K562 (cell line): ENCODE data around the gene OSM. TPM values are rescaled to one million over a fixed set of nuclear protein-coding genes. Genes with fewer than 3 reads are reported as not detected.

ENCODE experiments used
- CGGBP1 ChIP-seq: fragments of 250-450 bp; sonication (Bioruptor Pico); IDR thresholded peaks from 2 replicates; pipeline ENCODE4 v1.9.0; 2021; ENCODE audit warnings: mild to moderate bottlenecking
- CHD7 ChIP-seq: fragments of 200-600 bp; sonication (generic); IDR thresholded peaks from one replicate; pipeline ENCODE4 v1.6.1; 2012; ENCODE audit warnings: mild to moderate bottlenecking, low read depth, low read length, inconsistent platforms
- CREB1 ChIP-seq, 2 experiments: sonication (generic) in 1 of 2; formaldehyde crosslinking in 1 of 2; IDR thresholded peaks; 2 replicates each; pipeline versions ENCODE4 v1.6.1 to v1.8.0; 2012 to 2022; ENCODE audit warnings: inconsistent platforms in 1 of 2, mild to moderate bottlenecking in 1 of 2, missing genetic modification reagents in 1 of 2, moderate library complexity in 1 of 2
- DEAF1 ChIP-seq: fragments of 450-650 bp; formaldehyde crosslinking; IDR thresholded peaks from 2 replicates; pipeline ENCODE4 v1.4.0; 2020; ENCODE audit warnings: mild to moderate bottlenecking, moderate library complexity
- DMBX1 ChIP-seq: fragments of 250-450 bp; sonication (Bioruptor Pico); IDR thresholded peaks from 2 replicates; pipeline ENCODE4 v1.8.0; 2022; ENCODE audit warnings: inconsistent platforms, mild to moderate bottlenecking, moderate library complexity, borderline replicate concordance
- ILF3 ChIP-seq: fragments of 450-650 bp; IDR thresholded peaks from 2 replicates; pipeline ENCODE4 v1.6.1; 2018; ENCODE audit warnings: antibody characterized with exemption, mild to moderate bottlenecking, moderate library complexity, borderline replicate concordance
- IRF9 ChIP-seq: fragments of 450-650 bp; IDR thresholded peaks from 2 replicates; pipeline ENCODE4 v1.6.1; 2016; ENCODE audit warnings: missing biosample characterization, missing genetic modification characterization
- PHTF2 ChIP-seq: fragments of 250-450 bp; sonication (Bioruptor Pico); IDR thresholded peaks from 2 replicates; pipeline ENCODE4 v1.5.0; 2021; ENCODE audit warnings: mild to moderate bottlenecking
- POLR2AphosphoS5 ChIP-seq: IDR thresholded peaks from 2 replicates; pipeline ENCODE4 v1.6.1; 2011; ENCODE audit warnings: mild to moderate bottlenecking, low read depth, low read length, moderate library complexity; ENCODE audit not compliant: control insufficient read depth, insufficient read depth
- PRPF4 ChIP-seq: fragments of 200-400 bp; formaldehyde crosslinking; IDR thresholded peaks from one replicate; pipeline ENCODE4 v1.6.1; 2017; ENCODE audit warnings: low read length, low read depth, mild to moderate bottlenecking; ENCODE audit not compliant: insufficient read depth, poor library complexity, severe bottlenecking
- ZEB2 ChIP-seq: fragments of 450-650 bp; IDR thresholded peaks from 2 replicates; pipeline ENCODE4 v1.6.1; 2016
- ZNF175 ChIP-seq: fragments of 200-800 bp; sonication (Bioruptor generic); IDR thresholded peaks from 2 replicates; pipeline ENCODE4 v1.6.1; 2016; ENCODE audit warnings: low read depth, mild to moderate bottlenecking, missing genetic modification characterization, missing compliant biosample characterization
- polyA plus RNA-seq, 8 experiments: library from polyadenylated mRNA; depleted of rRNA in 4 of 8; stranded (reverse) in 5 of 8; unstranded in 3 of 8; fragments of >200 nt; fragmentation: Nextera tagmentation in 2 of 8; fragmentation: Illumina TruSeq in 1 of 8; extraction: Ambion mirVana in 2 of 8; extraction: Trizol in 1 of 8; gene quantifications; 2 replicates each; pipeline versions ENCODE4 v1.2.1 to v1.2.3, GENCODE V29; 2011 to 2014; ENCODE audit warnings: inconsistent platforms in 1 of 8, missing spikeins in 1 of 8
- total RNA-seq, 7 experiments: library from RNA; depleted of rRNA in 6 of 7; stranded (reverse); fragments of >200 nt in 6 of 7; fragmentation: Illumina TruSeq in 2 of 7; extraction: Trizol in 2 of 7; gene quantifications; 2 replicates each; pipeline versions ENCODE4 v1.2.1 to v1.2.3, GENCODE V29; 2011 to 2021; ENCODE audit warnings: low replicate concordance in 1 of 7

OSM gene
- total and polyA plus RNA-seq, 9 of the 15 experiments (the other 6 are each of a cell fraction or from before 2014, with no cell fraction given) = 0.22 TPM; not detected in 8

GRCh38 chr22:30289141-30289979 lies 22.7 kb upstream of the OSM start, which contains the start of gene CASTOR1 (continued):
- no peak for TF ChIP-seq DMBX1 (CRISPR knock-in tag)
- TF ChIP-seq ZEB2 = no peak
- no peak for TF ChIP-seq PHTF2 (CRISPR knock-in tag)
- TF ChIP-seq PRPF4 = no peak
- no peak for TF ChIP-seq ILF3
- TF ChIP-seq CREB1 (IDR thresholded peaks at IDR 0.05) = no peak
- no peak for TF ChIP-seq CREB1 (CRISPR knock-in tag; IDR thresholded peaks at IDR 0.05)
- no peak for TF ChIP-seq POLR2AphosphoS5
- no peak for TF ChIP-seq CGGBP1 (CRISPR knock-in tag)
- no peak for TF ChIP-seq DEAF1
- TF ChIP-seq ZNF175 (CRISPR knock-in tag) = no peak
- TF ChIP-seq CHD7 = no peak
- no peak for TF ChIP-seq IRF9 (tag)
